Muscle layer of duodenum (tissue), 2 donors: Measurements from ENCODE around the gene GLE1.

ENCODE experiments used
- H3K27ac ChIP-seq: one replicate; pipeline ENCODE4 v1.7.0; 2013; ENCODE audit warnings: mild to moderate bottlenecking, low read length
- H3K27me3 ChIP-seq: one replicate; pipeline ENCODE4 v1.7.0; 2013; ENCODE audit warnings: low read depth, mild to moderate bottlenecking, control low read depth, low read length
- H3K36me3 ChIP-seq, 2 donors: one replicate each; pipeline ENCODE4 v1.7.0; 2013; ENCODE audit warnings: low read length in 2 of 2, control low read depth in 1 of 2, mild to moderate bottlenecking in 1 of 2; ENCODE audit not compliant: insufficient read depth in 2 of 2, control insufficient read depth in 1 of 2
- H3K4me1 ChIP-seq, 2 donors: one replicate each; pipeline ENCODE4 v1.7.0; 2013; ENCODE audit warnings: low read length in 2 of 2, mild to moderate bottlenecking in 2 of 2, control low read depth in 1 of 2, moderate library complexity in 1 of 2; ENCODE audit not compliant: insufficient read depth in 2 of 2, control insufficient read depth in 1 of 2
- H3K4me3 ChIP-seq, 2 donors: one replicate each; pipeline ENCODE4 v1.7.0; 2013; ENCODE audit warnings: low read length in 2 of 2, low read depth in 1 of 2, mild to moderate bottlenecking in 1 of 2
- H3K9me3 ChIP-seq, 2 donors: one replicate each; pipeline ENCODE4 v1.7.0; 2013; ENCODE audit warnings: low read length in 2 of 2, control low read depth in 1 of 2, mild to moderate bottlenecking in 1 of 2; ENCODE audit not compliant: control insufficient read depth in 1 of 2
- donor health status: healthy.

Gene GLE1, protein sequence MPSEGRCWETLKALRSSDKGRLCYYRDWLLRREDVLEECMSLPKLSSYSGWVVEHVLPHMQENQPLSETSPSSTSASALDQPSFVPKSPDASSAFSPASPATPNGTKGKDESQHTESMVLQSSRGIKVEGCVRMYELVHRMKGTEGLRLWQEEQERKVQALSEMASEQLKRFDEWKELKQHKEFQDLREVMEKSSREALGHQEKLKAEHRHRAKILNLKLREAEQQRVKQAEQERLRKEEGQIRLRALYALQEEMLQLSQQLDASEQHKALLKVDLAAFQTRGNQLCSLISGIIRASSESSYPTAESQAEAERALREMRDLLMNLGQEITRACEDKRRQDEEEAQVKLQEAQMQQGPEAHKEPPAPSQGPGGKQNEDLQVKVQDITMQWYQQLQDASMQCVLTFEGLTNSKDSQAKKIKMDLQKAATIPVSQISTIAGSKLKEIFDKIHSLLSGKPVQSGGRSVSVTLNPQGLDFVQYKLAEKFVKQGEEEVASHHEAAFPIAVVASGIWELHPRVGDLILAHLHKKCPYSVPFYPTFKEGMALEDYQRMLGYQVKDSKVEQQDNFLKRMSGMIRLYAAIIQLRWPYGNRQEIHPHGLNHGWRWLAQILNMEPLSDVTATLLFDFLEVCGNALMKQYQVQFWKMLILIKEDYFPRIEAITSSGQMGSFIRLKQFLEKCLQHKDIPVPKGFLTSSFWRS

GRCh38 chr9:128504485-128505413, at the start of gene GLE1:
GLE1 (plus strand) TSS chr9:128504719; CDS start chr9:128504806, 87 bp downstream.
- Histone ChIP-seq H3K4me3 (peak within 1 kb of the TSS; percentile 87 to 95), H3K9me3 (no peaks in the 10 kb centered on the region), H3K4me1 (peaks cover 8 to 14% of the 10 kb centered on the region in 2 donors), H3K36me3 (peaks cover 0 to 19% of the 10 kb centered on the region in 2 donors), H3K27ac (peak within 1 kb of the TSS; percentile 80), H3K27me3 (no peaks in the 10 kb centered on the region)

GRCh38 chr9:128454991-128455390, 49.5 kb upstream of the GLE1 start:
- no peak overlapping the region for H3K27ac ChIP-seq
- no peaks in the 10 kb centered on the region for H3K27me3 ChIP-seq
- peaks cover 0 to 8% of the 10 kb centered on the region in 2 donors for H3K4me1 ChIP-seq
- peaks cover 0 to 3% of the 10 kb centered on the region in 2 donors for H3K36me3 ChIP-seq
- H3K4me3 ChIP-seq: no peak overlapping the region
- H3K9me3 ChIP-seq: no peaks in the 10 kb centered on the region

GRCh38 chr9:128455849-128456612, 48.5 kb upstream of the GLE1 start, which contains the start of gene ODF2:
ODF2 (plus strand) TSS chr9:128456006; CDS start chr9:128456092, 86 bp downstream.
- Histone ChIP-seq H3K36me3 (peaks cover 9 to 13% of the 10 kb centered on the region in 2 donors), H3K4me3 (peak within 1 kb of the TSS; percentile 81 to 93), H3K4me1 (peaks cover 0 to 8% of the 10 kb centered on the region in 2 donors), H3K9me3 (no peaks in the 10 kb centered on the region), H3K27ac (peak within 1 kb of the TSS; percentile 60), H3K27me3 (no peaks in the 10 kb centered on the region)

- Histone ChIP-seq H3K27ac (peak overlapping the region; percentile 60), H3K4me1 (peaks cover 0 to 8% of the 10 kb centered on the region in 2 donors), H3K4me3 (peak overlapping the region; percentile 81 to 93), H3K36me3 (peaks cover 11 to 15% of the 10 kb centered on the region in 2 donors), H3K27me3 (no peaks in the 10 kb centered on the region), H3K9me3 (no peaks in the 10 kb centered on the region)
Observed at GRCh38 chr9:128456613-128457061, 47.9 kb upstream of the GLE1 start.

- Histone ChIP-seq H3K4me1 (peaks cover 0 to 8% of the 10 kb centered on the region in 2 donors), H3K36me3 (peaks cover 11 to 18% of the 10 kb centered on the region in 2 donors), H3K9me3 (no peaks in the 10 kb centered on the region), H3K4me3 (peak overlapping the region; percentile 81 to 93), H3K27me3 (no peaks in the 10 kb centered on the region), H3K27ac (no peak overlapping the region)
Observed at GRCh38 chr9:128457207-128457606, 47.3 kb upstream of the GLE1 start.

GRCh38 chr9:128459011-128459410, 45.5 kb upstream of the GLE1 start:
- Histone ChIP-seq H3K9me3 (no peaks in the 10 kb centered on the region), H3K4me3 (no peak overlapping the region), H3K4me1 (peaks cover 0 to 8% of the 10 kb centered on the region in 2 donors), H3K36me3 (peaks cover 11 to 32% of the 10 kb centered on the region in 2 donors), H3K27ac (no peak overlapping the region), H3K27me3 (no peaks in the 10 kb centered on the region)

DNA sequence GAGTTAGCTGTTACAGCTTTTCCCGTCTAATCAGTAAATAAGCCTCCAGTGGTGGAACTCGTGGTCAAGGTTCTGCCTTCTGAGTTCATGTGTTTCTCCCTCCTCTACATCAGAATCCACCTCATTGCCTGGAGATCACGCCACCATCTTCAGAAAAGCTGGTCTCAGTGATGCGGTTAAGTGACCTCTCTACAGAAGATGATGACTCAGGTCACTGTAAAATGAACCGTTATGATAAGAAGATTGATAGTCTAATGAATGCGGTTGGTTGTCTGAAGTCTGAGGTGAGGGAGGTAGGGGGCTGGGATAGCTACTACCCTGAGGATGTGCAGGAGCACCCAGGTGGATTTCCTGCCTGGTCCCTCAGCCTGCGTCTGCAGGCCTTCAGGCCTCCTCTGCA, 35.4 kb upstream of the GLE1 start:
- Histone ChIP-seq H3K4me1 (no peaks in the 10 kb centered on the region), H3K27ac (no peak overlapping the region), H3K4me3 (no peak overlapping the region), H3K9me3 (no peaks in the 10 kb centered on the region), H3K36me3 (peaks cover 20 to 40% of the 10 kb centered on the region in 2 donors), H3K27me3 (no peaks in the 10 kb centered on the region)

DNA sequence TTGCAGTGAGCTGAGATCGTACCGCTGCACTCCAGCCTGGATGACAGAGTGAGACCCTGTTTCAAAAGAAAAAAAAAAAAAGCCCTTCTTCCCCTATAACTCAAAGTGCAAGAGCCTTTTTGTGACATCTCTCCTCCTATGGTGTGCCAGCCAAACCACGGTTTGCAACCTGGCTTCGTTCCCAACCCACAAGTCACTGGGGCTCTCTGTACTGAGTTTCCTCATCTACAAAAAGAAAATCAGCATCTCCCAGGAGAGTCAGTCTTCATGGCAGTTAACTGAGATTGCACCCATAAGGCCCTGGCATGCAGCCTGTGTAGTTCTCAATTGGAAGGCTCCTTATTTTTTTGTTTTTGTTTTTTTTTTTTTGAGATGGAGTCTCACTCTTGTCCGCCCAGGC, 34.0 kb upstream of the GLE1 start:
- Histone ChIP-seq H3K4me1 (no peaks in the 10 kb centered on the region), H3K9me3 (no peaks in the 10 kb centered on the region), H3K4me3 (no peak overlapping the region), H3K27me3 (no peaks in the 10 kb centered on the region), H3K36me3 (peaks cover 15 to 41% of the 10 kb centered on the region in 2 donors), H3K27ac (no peak overlapping the region)

DNA sequence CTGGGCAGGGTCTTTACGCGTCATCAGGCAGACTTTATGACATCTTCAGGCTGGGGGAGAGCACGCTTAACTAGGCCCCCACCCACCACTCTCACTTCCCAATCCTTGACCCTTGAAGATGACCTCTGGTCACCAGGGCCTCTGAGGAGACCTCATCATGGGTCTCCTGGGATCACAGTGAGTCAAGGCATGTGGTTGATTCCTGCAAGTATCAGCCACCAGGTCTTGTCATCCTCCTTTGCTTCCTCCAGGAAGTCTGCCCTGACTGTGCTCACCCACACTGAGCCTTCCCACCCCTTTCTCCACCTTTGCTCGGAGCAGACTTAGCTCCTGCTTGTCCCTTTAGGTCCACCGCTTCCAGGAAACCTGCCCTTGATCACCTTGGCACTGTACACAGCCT, 31.4 kb upstream of the GLE1 start:
- no peaks in the 10 kb centered on the region for H3K27me3 ChIP-seq
- H3K27ac ChIP-seq: no peak overlapping the region
- no peak overlapping the region for H3K4me3 ChIP-seq
- no peaks in the 10 kb centered on the region for H3K4me1 ChIP-seq
- no peaks in the 10 kb centered on the region for H3K9me3 ChIP-seq
- H3K36me3 ChIP-seq: peaks cover 15 to 43% of the 10 kb centered on the region in 2 donors

GRCh38 chr9:128475867-128476266, 28.7 kb upstream of the GLE1 start:
- Histone ChIP-seq H3K36me3 (peaks cover 17 to 43% of the 10 kb centered on the region in 2 donors), H3K9me3 (no peaks in the 10 kb centered on the region), H3K27me3 (no peaks in the 10 kb centered on the region), H3K4me1 (no peaks in the 10 kb centered on the region), H3K27ac (no peak overlapping the region), H3K4me3 (no peak overlapping the region)
